GM10847 (cell line): Measurements from ENCODE around the gene DAD1.

ENCODE experiments used
- POLR2A ChIP-seq: IDR thresholded peaks from 2 replicates; pipeline ENCODE4 v1.6.1; 2011; ENCODE audit not compliant: insufficient read length; ENCODE audit errors: extremely low read depth

Gene DAD1

GRCh38 chr14:22580625-22581024, 8.4 kb downstream of the DAD1 start:
- TF ChIP-seq POLR2A, result no peak

- no peak for TF ChIP-seq POLR2A
Measured at GRCh38 chr14:22579881-22580280, 9.1 kb downstream of the DAD1 start.

- no peak for TF ChIP-seq POLR2A
Measured at GRCh38 chr14:22579236-22579635, 9.8 kb downstream of the DAD1 start.

DNA sequence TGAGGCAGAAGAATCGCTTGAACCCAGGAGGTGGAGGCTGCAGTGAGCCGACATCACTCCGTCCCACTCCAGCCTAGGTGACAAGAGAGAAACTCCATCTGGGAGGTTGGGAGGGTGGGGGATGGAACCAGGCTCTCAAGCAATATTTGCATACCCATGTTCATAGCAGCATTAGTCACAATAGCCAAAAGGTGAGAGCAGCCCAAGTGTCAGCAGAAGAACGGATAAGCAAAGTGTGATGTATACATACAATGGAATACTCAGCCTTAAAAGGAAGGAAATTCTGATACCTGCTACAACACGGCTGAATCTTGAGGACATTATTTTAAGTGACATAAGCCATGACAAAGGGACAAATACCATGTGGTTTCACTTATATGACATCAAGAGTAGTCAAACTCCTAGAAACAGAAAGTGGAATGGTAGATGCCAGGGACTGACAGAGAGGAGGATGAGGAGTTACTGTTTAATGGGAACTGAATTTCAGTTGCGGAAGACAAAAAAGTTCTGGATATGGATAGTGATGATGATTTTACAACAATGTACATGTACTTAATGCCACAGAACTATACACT, 11.6 kb downstream of the DAD1 start:
- no peak for TF ChIP-seq POLR2A

- TF ChIP-seq POLR2A, result no peak
Measured at GRCh38 chr14:22573804-22574203, 15.2 kb downstream of the DAD1 start.

DNA sequence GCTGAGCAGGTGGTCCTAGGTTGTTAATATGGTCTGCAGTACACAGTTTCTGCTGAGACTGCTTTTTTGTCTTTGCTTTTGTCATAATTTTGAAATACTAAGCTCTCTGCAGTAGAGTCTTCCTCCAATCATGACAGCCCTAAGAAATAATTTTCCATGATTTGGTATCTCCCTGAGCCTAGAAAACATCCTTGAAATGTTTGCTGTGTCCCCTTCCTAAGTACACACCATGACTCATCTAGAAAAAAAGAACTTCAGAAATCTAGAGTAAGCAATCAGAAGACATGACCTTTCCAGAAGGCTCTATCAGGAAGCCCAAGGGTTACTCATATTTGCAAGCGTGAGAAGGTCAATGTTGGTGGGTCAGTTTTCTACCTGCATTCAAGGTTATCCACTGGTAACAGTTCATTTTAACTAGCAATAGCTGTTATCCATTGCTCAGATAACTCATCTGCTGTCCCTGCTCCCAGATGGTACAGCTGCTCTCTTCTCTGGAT, 16.4 kb downstream of the DAD1 start:
- no peak for TF ChIP-seq POLR2A

- no peak for TF ChIP-seq POLR2A
Measured at GRCh38 chr14:22570132-22570949, 18.7 kb downstream of the DAD1 start.

DNA sequence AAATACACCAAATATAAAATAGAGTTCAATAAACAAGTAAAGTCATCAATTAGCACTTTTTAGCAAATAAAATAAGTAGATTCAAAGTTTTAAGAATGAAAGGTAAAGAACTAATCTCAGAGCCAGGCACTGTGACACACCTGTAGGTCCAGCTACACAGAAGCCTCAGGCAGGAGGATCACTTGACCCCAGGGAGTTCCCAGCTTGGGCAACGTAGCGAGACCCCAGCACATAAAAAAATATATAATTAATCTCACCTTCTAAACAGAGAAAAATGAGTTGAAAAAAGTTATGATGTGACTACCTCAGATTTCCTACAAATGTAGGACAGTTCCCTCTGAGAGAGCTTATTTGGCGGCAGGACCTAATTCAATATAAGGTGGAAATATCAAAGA, 19.3 kb downstream of the DAD1 start:
- no peak for TF ChIP-seq POLR2A

DNA sequence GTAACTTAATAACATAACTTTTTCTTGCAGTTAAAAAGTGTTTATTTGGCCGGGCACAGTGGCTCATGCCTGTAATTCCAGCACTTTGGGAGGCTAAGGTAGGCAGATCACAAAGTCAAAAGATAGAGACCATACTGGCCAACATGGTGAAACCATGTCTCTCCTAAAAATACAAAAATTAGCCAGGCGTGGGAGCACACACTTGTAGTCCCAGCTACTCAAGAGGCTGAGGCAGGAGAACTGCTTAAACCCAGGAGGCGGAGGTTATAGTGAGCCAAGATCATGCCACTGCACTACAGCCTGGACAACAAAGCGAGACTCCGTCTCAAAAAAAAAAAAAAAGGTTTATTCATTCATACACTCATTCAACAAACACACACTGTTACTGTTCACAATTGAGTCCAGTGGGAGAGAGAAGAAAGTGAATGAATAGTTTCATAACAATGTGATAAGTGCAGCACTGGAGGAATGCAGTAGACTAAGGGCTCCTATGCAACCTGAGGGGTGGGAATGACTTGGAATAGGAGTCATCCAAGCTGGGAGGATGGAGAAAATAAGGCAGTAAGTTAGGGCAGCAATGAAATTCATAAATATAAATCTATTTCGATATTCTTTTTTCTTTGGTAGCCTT, 19.8 kb downstream of the DAD1 start:
- no peak for TF ChIP-seq POLR2A

DNA sequence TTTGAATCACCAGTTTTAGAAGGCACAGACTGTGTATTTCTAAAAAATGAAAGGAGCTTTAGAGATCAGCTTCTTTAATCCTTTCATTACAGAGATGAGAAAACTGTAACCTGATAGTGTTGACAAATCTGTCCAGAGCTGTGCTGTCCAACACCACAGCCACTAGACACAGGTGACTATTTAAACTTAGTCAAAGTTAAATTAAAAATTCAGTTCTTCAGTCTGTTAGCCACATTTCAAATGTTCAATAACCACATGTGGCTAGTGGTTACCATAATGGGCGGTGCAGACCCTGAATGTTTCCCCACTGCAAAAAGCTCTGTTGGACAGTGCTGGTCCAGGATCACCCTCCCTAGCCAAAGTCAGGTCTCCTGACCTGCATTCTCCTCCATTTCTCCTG, 21.6 kb downstream of the DAD1 start:
- TF ChIP-seq POLR2A, result no peak

GRCh38 chr14:22566845-22567244, 22.2 kb downstream of the DAD1 start:
- no peak for TF ChIP-seq POLR2A

- TF ChIP-seq POLR2A, result no peak
Measured at GRCh38 chr14:22565391-22565945, 23.6 kb downstream of the DAD1 start.

DNA sequence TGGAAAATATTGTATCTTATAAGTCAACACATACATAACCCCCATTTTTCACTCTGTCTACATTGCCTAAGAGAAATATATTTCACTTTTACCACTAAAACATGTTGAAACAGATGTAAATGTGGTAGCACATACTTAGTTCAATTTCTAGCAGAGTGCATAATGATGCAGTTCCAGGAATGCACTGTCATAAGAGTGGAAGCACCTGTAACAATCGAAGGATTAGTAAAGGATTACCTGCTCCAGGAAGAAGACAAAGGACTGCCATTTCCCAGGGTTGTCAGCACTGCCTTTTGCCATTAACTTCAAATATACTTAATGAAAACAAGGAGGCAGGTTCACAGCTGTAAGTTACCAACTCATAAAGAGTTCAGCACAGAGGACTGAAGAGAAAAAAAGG, 24.6 kb downstream of the DAD1 start:
- TF ChIP-seq POLR2A, result no peak

GRCh38 chr14:22563987-22564386, 25.0 kb downstream of the DAD1 start:
- TF ChIP-seq POLR2A, result no peak

DNA sequence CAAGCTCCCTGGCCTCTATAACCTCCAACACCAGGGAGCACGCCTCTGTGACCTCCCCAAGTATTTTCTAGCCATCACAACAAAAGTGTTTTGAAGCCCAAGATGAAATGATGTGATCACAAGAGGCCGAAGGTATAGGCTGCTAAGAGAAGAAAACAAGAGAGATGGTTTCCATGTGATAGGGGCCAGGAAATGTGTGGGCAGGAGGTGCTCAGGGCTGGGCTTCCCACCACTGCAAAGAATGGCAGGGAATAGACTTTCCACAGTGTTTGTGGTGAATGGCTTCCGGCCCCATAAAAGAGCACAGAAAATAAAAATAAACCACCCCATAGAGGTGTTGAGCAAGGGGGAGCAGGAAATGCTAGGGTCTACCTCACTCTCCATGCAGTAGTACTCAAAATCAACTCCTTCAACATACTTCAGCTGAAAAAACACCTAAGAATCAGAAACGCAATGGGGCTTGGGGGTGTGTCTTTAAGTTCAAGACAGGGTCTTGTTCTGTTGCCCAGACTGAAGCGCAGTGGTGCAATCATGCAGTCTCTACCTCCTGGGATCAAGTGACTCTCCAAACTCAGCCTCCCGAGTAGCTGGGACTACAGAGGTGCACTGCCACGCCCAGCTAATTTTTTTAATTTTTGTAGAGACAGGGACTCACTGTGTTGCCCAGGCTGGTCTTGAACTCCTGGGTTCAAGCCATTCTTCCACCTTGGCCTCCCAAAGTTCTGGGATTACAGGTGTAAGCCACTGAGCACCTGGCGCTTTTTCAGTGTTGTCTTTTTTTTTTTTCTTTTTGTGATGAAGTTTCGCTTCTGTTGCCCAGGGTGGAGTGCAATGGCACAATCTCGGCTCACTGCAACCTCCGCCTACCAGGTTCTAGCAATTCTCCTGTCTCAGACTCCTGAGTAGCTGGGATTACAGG, 27.1 kb downstream of the DAD1 start:
- no peak for TF ChIP-seq POLR2A

DNA sequence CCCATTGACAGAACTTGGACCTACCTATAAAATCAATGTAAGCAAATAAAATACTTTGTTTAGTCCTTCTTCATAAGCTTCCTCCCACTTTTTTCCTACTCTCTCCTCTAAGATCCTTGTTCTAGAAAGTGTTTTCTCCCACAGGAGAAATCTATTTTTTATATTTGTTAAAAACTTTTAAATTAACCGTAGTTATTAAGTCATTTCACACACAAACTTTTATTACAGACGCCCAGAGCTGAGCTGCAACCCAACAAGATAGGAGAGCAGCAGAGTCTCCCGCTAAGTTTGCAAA, 27.7 kb downstream of the DAD1 start:
- TF ChIP-seq POLR2A, result no peak
